Tibial nerve (tissue), 3 donors: ENCODE measurements around the gene SYNGR1.

Experiments
- POLR2A ChIP-seq, 2 donors: fragments of 450-650 bp; IDR thresholded peaks; one replicate each; pipeline ENCODE4 v1.6.1; 2017; ENCODE audit warnings: antibody characterized with exemption in 2 of 2, mild to moderate bottlenecking in 2 of 2, moderate library complexity in 2 of 2
- TF ChIP-seq, protein P1 (sequence below), 5 experiments: fragments of 200-600 bp in 3 of 5; fragments of 450-650 bp in 2 of 5; sonication (generic) in 3 of 5; IDR thresholded peaks; one replicate each; pipeline ENCODE4 v1.5.1; 2016 to 2019; ENCODE audit warnings: antibody characterized with exemption in 5 of 5, mild to moderate bottlenecking in 3 of 5, moderate library complexity in 2 of 5

DNA sequence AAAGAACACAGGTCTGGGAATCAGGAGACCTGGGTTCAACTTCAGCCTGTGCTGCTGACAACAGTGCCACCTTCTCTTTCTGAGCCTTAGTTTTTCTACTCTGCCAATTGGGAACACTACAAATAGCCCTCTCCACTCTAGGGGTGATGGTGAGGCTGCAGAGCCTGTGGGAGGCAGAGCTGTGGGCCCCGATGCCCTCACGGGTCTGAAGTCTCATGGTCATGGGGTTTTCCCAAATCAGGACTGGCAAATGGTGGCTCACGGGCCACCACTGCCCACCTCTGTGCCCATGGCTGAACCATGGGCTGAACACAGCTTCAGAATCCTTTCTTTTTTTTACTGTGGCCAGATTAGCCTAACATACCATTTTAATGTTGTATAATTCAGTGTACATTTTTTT, 19.8 kb downstream of the SYNGR1 start:
- TF ChIP-seq, protein P1, sequence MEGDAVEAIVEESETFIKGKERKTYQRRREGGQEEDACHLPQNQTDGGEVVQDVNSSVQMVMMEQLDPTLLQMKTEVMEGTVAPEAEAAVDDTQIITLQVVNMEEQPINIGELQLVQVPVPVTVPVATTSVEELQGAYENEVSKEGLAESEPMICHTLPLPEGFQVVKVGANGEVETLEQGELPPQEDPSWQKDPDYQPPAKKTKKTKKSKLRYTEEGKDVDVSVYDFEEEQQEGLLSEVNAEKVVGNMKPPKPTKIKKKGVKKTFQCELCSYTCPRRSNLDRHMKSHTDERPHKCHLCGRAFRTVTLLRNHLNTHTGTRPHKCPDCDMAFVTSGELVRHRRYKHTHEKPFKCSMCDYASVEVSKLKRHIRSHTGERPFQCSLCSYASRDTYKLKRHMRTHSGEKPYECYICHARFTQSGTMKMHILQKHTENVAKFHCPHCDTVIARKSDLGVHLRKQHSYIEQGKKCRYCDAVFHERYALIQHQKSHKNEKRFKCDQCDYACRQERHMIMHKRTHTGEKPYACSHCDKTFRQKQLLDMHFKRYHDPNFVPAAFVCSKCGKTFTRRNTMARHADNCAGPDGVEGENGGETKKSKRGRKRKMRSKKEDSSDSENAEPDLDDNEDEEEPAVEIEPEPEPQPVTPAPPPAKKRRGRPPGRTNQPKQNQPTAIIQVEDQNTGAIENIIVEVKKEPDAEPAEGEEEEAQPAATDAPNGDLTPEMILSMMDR (IDR thresholded peaks at IDR 0.05) = no peak
- TF ChIP-seq POLR2A (IDR thresholded peaks at IDR 0.05) = no peak
